ENCODE measurements around the gene UBXN4.

DNA sequence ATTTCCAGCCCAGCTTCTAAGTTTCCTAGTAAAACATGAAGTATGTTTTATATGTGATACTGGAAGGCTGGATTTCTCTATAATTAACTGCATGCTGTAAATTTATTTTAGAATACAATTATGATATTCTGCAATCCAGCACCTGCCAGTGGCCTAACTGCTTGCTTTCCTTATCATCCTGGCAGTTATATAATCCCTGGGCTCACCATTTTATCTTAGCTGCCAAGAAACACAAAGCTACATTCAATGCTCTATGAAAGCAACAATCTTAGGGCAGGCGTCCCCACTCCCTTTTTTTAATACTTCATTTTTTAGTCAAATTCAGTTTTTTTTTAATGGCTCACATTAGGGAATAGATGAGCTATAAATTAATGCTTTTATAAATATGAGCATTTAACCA is 38.4 kb upstream of the UBXN4 start:
- TF ChIP-seq NPAS2 (CRISPR knock-in tag; IDR thresholded peaks at IDR 0.05; ENCODE audit: borderline replicate concordance): no peak
- TF ChIP-seq, protein P1, sequence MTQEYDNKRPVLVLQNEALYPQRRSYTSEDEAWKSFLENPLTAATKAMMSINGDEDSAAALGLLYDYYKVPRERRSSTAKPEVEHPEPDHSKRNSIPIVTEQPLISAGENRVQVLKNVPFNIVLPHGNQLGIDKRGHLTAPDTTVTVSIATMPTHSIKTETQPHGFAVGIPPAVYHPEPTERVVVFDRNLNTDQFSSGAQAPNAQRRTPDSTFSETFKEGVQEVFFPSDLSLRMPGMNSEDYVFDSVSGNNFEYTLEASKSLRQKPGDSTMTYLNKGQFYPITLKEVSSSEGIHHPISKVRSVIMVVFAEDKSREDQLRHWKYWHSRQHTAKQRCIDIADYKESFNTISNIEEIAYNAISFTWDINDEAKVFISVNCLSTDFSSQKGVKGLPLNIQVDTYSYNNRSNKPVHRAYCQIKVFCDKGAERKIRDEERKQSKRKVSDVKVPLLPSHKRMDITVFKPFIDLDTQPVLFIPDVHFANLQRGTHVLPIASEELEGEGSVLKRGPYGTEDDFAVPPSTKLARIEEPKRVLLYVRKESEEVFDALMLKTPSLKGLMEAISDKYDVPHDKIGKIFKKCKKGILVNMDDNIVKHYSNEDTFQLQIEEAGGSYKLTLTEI (CRISPR knock-in tag; conservative IDR thresholded peaks at IDR 0.05): no peak
- TF ChIP-seq SIX4 (CRISPR knock-in tag; IDR thresholded peaks at IDR 0.05): no peak
- TF ChIP-seq, protein P2, sequence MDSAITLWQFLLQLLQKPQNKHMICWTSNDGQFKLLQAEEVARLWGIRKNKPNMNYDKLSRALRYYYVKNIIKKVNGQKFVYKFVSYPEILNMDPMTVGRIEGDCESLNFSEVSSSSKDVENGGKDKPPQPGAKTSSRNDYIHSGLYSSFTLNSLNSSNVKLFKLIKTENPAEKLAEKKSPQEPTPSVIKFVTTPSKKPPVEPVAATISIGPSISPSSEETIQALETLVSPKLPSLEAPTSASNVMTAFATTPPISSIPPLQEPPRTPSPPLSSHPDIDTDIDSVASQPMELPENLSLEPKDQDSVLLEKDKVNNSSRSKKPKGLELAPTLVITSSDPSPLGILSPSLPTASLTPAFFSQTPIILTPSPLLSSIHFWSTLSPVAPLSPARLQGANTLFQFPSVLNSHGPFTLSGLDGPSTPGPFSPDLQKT (CRISPR knock-in tag; IDR thresholded peaks at IDR 0.05; ENCODE audit: borderline replicate concordance): no peak
- no peak for TF ChIP-seq SP4 (CRISPR knock-in tag; IDR thresholded peaks at IDR 0.05)
- TF ChIP-seq, protein P3, sequence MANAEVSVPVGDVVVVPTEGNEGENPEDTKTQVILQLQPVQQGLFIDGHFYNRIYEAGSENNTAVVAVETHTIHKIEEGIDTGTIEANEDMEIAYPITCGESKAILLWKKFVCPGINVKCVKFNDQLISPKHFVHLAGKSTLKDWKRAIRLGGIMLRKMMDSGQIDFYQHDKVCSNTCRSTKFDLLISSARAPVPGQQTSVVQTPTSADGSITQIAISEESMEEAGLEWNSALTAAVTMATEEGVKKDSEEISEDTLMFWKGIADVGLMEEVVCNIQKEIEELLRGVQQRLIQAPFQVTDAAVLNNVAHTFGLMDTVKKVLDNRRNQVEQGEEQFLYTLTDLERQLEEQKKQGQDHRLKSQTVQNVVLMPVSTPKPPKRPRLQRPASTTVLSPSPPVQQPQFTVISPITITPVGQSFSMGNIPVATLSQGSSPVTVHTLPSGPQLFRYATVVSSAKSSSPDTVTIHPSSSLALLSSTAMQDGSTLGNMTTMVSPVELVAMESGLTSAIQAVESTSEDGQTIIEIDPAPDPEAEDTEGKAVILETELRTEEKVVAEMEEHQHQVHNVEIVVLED (CRISPR knock-in tag; IDR thresholded peaks at IDR 0.05; ENCODE audit: borderline replicate concordance): no peak
- TF ChIP-seq ZNF460 (CRISPR knock-in tag; IDR thresholded peaks at IDR 0.05; ENCODE audit: borderline replicate concordance): no peak
- no peak for TF ChIP-seq NFIB (CRISPR knock-in tag; IDR thresholded peaks at IDR 0.05; ENCODE audit: borderline replicate concordance)
- TF ChIP-seq, protein P4, sequence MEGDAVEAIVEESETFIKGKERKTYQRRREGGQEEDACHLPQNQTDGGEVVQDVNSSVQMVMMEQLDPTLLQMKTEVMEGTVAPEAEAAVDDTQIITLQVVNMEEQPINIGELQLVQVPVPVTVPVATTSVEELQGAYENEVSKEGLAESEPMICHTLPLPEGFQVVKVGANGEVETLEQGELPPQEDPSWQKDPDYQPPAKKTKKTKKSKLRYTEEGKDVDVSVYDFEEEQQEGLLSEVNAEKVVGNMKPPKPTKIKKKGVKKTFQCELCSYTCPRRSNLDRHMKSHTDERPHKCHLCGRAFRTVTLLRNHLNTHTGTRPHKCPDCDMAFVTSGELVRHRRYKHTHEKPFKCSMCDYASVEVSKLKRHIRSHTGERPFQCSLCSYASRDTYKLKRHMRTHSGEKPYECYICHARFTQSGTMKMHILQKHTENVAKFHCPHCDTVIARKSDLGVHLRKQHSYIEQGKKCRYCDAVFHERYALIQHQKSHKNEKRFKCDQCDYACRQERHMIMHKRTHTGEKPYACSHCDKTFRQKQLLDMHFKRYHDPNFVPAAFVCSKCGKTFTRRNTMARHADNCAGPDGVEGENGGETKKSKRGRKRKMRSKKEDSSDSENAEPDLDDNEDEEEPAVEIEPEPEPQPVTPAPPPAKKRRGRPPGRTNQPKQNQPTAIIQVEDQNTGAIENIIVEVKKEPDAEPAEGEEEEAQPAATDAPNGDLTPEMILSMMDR (CRISPR knock-in tag; IDR thresholded peaks at IDR 0.05): no peak
- TF ChIP-seq, protein P5, sequence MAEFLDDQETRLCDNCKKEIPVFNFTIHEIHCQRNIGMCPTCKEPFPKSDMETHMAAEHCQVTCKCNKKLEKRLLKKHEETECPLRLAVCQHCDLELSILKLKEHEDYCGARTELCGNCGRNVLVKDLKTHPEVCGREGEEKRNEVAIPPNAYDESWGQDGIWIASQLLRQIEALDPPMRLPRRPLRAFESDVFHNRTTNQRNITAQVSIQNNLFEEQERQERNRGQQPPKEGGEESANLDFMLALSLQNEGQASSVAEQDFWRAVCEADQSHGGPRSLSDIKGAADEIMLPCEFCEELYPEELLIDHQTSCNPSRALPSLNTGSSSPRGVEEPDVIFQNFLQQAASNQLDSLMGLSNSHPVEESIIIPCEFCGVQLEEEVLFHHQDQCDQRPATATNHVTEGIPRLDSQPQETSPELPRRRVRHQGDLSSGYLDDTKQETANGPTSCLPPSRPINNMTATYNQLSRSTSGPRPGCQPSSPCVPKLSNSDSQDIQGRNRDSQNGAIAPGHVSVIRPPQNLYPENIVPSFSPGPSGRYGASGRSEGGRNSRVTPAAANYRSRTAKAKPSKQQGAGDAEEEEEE (CRISPR knock-in tag; IDR thresholded peaks at IDR 0.05; ENCODE audit: borderline replicate concordance): no peak
- no peak for TF ChIP-seq EHMT2 (IDR thresholded peaks at IDR 0.05; ENCODE audit: borderline replicate concordance, low read depth, low read length)

Data from HepG2 (cell line).